IPS-20b (cell line): Measurements from ENCODE around the gene EHMT1.

Experiments
- H3K27ac ChIP-seq: one replicate; pipeline ENCODE4 v1.5.1; 2013; ENCODE audit warnings: low read length
- H3K27me3 ChIP-seq: 2 replicates; pipeline ENCODE4 v1.6.1; 2013; ENCODE audit warnings: mild to moderate bottlenecking, low read length, inconsistent platforms; ENCODE audit not compliant: insufficient read depth
- H3K36me3 ChIP-seq: 2 replicates; pipeline ENCODE4 v1.6.1; 2013; ENCODE audit warnings: low read depth, mild to moderate bottlenecking, inconsistent platforms, low read length, moderate library complexity; ENCODE audit not compliant: insufficient read depth
- H3K4me1 ChIP-seq: 2 replicates; pipeline ENCODE4 v1.6.1; 2013; ENCODE audit warnings: mild to moderate bottlenecking, control low read depth, inconsistent platforms, low read length, moderate library complexity; ENCODE audit not compliant: insufficient read depth
- H3K4me3 ChIP-seq: 2 replicates; pipeline ENCODE4 v1.5.1; 2013; ENCODE audit warnings: mild to moderate bottlenecking, low read length, inconsistent platforms
- H3K9ac ChIP-seq: 2 replicates; pipeline ENCODE4 v1.6.1; 2013; ENCODE audit warnings: low read depth, mild to moderate bottlenecking, inconsistent platforms, low read length, moderate library complexity
- H3K9me3 ChIP-seq: 2 replicates; pipeline ENCODE4 v1.6.1; 2013; ENCODE audit warnings: mild to moderate bottlenecking, low read depth, low read length, inconsistent platforms; ENCODE audit not compliant: insufficient read depth

EHMT1 gene

DNA sequence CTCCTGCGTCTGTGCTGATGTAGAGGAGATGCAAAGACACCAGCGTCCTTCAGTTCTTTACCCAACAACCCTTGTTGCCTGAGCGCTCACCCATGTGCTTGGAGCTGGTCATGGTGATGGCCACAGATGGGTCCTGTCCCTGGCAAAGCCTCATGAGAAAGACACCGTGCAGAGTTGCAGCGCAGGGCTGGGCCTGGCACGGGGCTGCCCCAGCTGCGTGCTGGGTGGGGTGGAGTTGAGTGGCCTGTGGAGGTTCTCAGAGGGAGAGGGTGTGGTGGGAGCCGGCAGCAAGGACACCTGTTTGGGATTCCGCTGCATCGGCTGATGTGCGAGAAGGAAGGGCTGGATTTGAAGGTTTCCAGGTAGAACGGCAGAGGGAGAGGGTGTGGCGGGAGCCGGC lies 133.6 kb downstream of the EHMT1 start:
- H3K4me3 ChIP-seq = no peak overlapping the region
- H3K4me1 ChIP-seq = no peaks in the 10 kb centered on the region
- H3K36me3 ChIP-seq = peaks cover 71% of the 10 kb centered on the region
- no peak overlapping the region for H3K9ac ChIP-seq
- no peaks in the 10 kb centered on the region for H3K9me3 ChIP-seq
- no peak overlapping the region for H3K27ac ChIP-seq
- H3K27me3 ChIP-seq = no peaks in the 10 kb centered on the region

DNA sequence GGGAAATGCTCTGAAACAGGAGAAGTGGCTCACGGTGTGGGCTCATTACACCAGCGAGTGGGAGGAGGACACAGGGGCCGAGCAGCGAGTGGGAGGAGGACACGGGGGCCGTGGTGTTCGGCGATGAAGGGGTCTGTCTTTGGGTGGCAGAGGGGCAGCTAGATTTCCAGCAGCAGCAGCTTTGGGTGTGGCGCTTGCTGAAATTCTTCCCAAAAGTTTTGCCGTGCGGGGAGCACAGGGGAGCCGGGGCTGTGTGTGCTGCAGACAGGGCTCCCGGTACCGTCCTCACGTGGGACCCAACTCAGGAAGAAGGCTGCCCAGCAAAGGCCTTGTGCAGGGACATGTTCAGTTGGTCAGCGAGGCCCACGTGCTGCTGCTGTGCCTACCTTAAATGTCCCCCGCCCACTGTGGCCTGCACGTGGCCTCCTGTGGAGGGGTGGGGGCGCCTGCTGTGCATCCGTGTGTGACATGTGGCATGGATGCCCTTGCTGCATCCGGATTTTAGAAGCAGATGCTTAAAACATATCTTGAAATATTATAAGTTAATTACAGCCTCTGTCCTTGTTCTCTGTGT lies 134.5 kb downstream of the EHMT1 start:
- no peaks in the 10 kb centered on the region for H3K27me3 ChIP-seq
- peaks cover 79% of the 10 kb centered on the region for H3K36me3 ChIP-seq
- no peaks in the 10 kb centered on the region for H3K4me1 ChIP-seq
- H3K9ac ChIP-seq = no peak overlapping the region
- H3K27ac ChIP-seq = no peak overlapping the region
- H3K9me3 ChIP-seq = no peaks in the 10 kb centered on the region
- no peak overlapping the region for H3K4me3 ChIP-seq

DNA sequence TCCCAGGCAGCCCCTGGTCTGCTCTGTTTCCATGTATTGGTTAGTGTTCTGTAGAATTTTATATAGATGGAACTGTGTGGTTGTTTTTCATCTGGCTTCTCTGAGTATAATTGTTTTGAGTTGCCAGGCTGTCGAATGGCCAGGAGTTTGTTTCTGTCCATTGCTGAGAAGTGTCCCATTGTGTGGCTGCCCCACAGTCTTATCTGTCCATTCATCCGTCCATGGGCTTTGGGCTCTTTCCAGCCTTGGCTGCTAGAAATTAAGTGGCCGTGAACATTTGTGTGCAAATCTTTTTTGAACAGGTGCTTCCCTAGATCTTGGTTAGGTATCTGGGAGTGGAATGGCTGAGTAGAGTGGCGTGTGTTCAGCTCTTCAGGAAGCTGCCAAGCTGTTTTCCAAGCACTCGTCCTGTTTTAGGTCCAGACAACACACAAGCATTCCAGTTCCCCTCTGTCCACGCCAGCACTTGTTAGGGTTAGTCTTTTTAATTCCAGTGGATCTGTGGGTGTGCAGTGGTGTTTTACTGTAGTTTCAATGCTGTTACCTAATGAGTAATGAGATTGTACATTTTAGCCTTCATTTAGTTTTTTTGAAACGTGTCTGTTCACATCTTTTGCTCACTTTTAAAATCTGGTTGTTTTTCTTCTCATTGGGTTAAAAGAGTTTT lies 136.6 kb downstream of the EHMT1 start:
- Histone ChIP-seq H3K4me1 (no peaks in the 10 kb centered on the region), H3K27ac (no peak overlapping the region), H3K9ac (no peak overlapping the region), H3K36me3 (peaks cover 86% of the 10 kb centered on the region), H3K4me3 (no peak overlapping the region), H3K27me3 (no peaks in the 10 kb centered on the region), H3K9me3 (no peaks in the 10 kb centered on the region)

DNA sequence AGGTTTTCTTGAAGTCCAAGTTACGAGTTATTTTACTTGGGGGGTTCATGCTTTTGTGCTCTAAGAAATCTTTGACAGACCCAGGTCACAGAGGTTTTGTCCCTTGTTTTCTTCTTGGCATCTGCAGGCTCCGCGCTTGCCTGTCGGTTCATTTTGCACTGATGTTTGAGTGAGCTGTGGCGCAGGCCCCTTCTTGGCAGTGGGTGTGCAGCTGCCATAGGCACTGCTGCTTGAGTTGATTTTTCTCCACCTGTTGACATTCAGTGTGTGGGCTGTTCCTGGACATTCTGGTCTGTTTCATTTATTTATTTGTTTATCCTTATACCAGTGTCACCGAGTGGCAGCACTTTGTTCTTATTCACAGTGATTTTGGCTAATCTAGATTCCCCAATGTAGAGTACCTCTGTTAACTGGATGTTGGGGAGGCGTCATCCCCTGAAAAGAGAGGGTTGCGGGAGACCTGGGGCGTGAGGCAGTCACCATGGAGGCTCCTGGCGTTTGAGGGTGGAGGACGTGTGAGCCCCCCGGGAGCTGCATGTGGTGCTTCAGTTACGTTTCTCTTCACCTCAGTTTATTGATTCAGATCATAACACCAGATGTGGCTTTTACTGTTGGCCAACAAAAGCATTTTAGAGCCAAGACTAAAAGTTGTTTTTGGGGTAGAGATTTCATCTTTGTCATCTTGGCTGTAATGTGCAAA lies 137.4 kb downstream of the EHMT1 start:
- Histone ChIP-seq H3K4me1 (no peaks in the 10 kb centered on the region), H3K27me3 (no peaks in the 10 kb centered on the region), H3K27ac (no peak overlapping the region), H3K9ac (no peak overlapping the region), H3K9me3 (no peaks in the 10 kb centered on the region), H3K36me3 (peaks cover 87% of the 10 kb centered on the region), H3K4me3 (no peak overlapping the region)

DNA sequence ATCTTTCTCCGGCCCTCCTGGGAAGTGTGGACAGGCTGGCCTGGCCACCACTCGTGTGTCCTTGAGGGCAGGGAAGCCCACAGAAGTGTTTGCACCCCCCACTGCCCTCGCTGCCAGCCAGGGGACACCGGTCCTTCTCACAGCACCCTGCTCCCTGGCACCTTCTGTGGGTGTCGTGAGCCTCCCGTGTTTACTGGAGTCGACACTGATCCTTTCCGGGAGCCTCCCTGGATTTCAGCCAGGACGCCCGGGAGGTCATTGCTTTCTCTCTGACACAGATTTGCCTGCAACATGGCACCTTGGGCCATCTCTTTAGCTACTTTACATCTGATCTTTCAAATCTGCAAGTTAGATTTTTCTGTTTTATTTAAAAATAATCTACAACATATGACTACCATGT lies 138.3 kb downstream of the EHMT1 start:
- Histone ChIP-seq H3K27ac (no peak overlapping the region), H3K4me3 (no peak overlapping the region), H3K27me3 (no peaks in the 10 kb centered on the region)

DNA sequence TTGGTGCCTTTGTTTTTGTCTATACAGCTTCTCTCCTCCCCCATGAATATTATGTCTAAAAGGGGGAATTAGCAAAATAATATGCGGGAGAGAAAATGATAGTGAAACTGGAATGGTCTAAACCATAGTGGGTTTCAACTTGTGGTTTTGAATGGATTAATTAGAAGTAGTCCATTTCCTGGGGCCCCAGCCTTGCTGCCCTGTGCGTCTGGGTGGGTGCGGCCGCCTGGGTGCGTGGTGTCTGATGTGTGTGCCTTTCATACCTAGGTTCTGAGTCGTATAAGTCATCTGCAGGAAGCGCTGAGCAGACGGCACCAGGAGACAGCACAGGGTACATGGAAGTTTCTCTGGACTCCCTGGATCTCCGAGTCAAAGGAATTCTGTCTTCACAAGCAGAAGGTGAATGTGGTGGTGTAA lies 138.8 kb downstream of the EHMT1 start:
- H3K27me3 ChIP-seq = no peaks in the 10 kb centered on the region
- no peak overlapping the region for H3K9ac ChIP-seq
- no peaks in the 10 kb centered on the region for H3K4me1 ChIP-seq
- H3K9me3 ChIP-seq = no peaks in the 10 kb centered on the region
- H3K36me3 ChIP-seq = peaks cover 92% of the 10 kb centered on the region
- no peak overlapping the region for H3K4me3 ChIP-seq
- H3K27ac ChIP-seq = no peak overlapping the region

More for the DNA sequence above, 138.3 kb downstream of the EHMT1 start:
- Histone ChIP-seq H3K36me3 (peaks cover 92% of the 10 kb centered on the region), H3K9me3 (no peaks in the 10 kb centered on the region), H3K9ac (no peak overlapping the region), H3K4me1 (no peaks in the 10 kb centered on the region)

DNA sequence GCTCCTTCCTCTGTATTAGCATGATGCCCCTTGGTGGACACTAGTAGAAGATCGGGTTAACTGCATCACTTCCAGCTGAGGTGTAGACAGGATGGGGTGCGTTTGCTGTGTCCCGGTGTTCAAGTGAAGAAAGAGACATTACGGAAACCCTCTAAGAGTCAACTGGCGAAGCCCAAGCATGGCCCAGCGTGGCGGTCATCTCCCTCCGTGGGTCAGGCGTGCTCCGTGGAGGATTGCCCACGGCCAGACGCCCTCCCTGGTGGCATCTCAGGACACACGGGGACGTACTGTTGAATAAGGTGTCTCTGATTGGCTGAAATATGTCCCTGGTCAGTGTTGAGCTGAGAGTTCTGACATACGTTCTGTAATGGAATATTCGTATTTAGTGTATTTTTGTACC lies 139.3 kb downstream of the EHMT1 start:
- Histone ChIP-seq H3K9ac (no peak overlapping the region), H3K27me3 (no peaks in the 10 kb centered on the region), H3K9me3 (no peaks in the 10 kb centered on the region), H3K27ac (no peak overlapping the region), H3K36me3 (peaks cover 92% of the 10 kb centered on the region), H3K4me3 (no peak overlapping the region), H3K4me1 (no peaks in the 10 kb centered on the region)

DNA sequence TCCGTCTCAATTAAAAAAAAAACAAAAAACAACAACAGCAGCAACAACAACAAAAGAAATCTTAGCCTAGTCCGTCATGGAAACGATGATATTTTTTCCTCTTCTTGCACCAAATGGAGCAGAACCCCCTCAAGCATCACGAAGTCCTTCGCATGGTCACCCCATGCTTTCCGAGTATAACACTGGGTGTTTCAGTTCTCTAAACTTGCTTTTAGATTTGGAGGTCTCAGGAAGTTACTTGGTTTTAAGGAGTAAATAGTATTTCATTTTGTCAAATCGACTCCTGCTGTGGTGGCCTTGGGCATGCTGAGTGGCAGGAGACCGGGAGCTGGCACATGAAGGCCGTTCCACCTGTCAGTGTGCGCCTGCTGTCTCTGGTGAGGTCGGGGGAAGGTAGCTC lies 140.3 kb downstream of the EHMT1 start:
- no peaks in the 10 kb centered on the region for H3K4me1 ChIP-seq
- no peaks in the 10 kb centered on the region for H3K27me3 ChIP-seq
- H3K9ac ChIP-seq = no peak overlapping the region
- H3K27ac ChIP-seq = no peak overlapping the region
- no peak overlapping the region for H3K4me3 ChIP-seq
- peaks cover 92% of the 10 kb centered on the region for H3K36me3 ChIP-seq
- H3K9me3 ChIP-seq = no peaks in the 10 kb centered on the region

DNA sequence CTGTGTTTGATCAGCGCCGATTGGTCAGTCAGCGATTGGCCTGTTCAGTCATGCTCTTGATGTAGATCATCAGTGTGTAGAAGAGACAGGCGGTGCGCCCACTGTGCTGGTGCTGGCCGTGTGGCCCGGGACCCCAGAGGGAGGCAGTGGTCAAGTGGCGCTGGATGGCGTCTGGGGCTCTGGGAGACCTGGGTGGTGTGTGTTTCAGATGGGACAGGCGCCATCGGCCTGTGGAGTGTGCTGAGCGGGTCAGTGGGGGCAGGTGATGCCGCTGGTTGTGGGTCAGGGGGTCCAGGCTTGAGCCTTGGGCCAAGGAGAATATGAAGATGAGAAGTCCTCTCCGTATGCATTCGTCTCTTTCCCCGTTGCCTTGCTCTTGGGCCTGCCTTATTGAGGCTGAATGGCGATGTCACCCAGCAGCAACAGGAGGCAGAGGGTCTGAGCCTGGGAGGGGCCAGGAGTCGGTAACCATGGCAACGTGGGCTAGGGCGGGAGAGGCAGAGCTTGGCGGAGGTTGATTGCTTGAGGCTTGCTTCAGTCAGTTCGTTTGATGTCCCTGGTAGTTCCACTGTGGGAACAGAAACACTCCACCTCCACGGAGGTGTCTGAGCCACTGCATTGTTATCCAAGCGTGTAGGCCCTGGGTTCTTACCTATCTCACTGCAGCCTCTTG lies 141.0 kb downstream of the EHMT1 start:
- no peaks in the 10 kb centered on the region for H3K4me1 ChIP-seq
- H3K9ac ChIP-seq = no peak overlapping the region
- H3K4me3 ChIP-seq = no peak overlapping the region
- H3K36me3 ChIP-seq = peaks cover 92% of the 10 kb centered on the region
- H3K27me3 ChIP-seq = no peaks in the 10 kb centered on the region
- no peaks in the 10 kb centered on the region for H3K9me3 ChIP-seq
- H3K27ac ChIP-seq = no peak overlapping the region

DNA sequence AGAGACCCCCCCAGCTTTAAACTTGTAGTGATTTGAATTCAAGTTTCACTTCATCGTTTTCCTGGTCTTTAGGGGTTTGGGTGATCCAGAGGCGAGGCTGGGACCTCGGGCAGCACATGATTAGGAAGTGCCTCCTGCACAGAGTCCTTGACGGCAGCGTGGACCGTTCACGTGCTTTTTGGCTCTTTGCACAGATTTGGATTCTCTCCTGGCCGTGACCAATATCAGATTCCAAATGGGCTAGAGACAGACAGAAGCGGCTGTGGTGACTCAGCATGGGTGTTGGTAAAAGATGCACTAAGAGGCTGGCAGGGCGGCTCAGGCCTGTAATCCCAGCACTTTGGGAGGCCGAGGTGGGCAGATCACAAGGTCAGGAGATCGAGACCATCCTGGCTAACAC lies 141.6 kb downstream of the EHMT1 start:
- H3K27me3 ChIP-seq = no peaks in the 10 kb centered on the region
- H3K9ac ChIP-seq = no peak overlapping the region
- no peaks in the 10 kb centered on the region for H3K4me1 ChIP-seq
- H3K27ac ChIP-seq = no peak overlapping the region
- peaks cover 87% of the 10 kb centered on the region for H3K36me3 ChIP-seq
- no peaks in the 10 kb centered on the region for H3K9me3 ChIP-seq
- no peak overlapping the region for H3K4me3 ChIP-seq

DNA sequence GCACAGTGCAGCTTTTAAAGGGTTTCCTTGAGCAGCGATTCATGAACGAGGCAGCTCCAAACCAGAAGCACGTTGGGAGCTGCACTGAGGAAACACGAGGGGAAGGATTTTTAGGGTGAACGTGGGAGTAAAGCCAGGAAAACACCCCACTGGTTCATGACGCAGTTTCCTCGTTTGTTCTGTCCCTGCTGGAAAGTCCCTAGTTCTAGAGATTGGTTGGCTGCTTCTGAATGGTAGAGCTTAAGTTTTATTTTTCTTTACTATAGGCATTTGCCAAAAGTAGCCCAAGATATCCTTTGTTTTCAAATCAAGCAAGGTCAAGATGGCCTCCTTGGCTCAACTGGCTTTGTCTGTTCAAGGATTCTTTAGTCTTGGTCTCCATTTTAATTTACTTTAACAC lies 142.2 kb downstream of the EHMT1 start:
- H3K27ac ChIP-seq = no peak overlapping the region

DNA sequence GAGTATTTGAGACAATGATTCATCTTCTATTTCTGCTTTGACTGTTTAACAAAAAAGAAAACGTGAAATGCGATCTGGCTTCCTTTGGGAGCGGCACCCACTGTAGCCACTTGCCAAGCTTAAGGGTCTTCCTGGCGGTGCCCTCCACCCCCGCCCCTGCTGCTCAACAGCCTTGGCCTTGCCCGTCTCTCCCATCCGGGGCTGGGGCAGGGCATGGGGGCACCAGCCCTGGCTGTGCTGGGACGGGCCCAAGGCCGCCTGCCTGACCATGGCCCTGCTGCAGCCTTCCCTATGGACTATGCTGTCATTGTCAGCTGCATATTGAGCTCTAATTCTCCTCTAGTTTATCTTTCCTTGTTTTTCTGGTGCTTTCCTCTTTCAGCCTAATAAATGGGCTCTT lies 143.0 kb downstream of the EHMT1 start:
- Histone ChIP-seq H3K4me3 (no peak overlapping the region), H3K4me1 (no peaks in the 10 kb centered on the region), H3K27me3 (no peaks in the 10 kb centered on the region), H3K36me3 (peaks cover 85% of the 10 kb centered on the region), H3K9ac (no peak overlapping the region), H3K27ac (no peak overlapping the region), H3K9me3 (no peaks in the 10 kb centered on the region)

More for the DNA sequence above, 142.2 kb downstream of the EHMT1 start:
- Histone ChIP-seq H3K4me3 (no peak overlapping the region), H3K36me3 (peaks cover 85% of the 10 kb centered on the region), H3K9me3 (no peaks in the 10 kb centered on the region), H3K9ac (no peak overlapping the region), H3K4me1 (no peaks in the 10 kb centered on the region), H3K27me3 (no peaks in the 10 kb centered on the region)
